ENCODE data around the gene ECSIT.

The ECSIT gene

DNA sequence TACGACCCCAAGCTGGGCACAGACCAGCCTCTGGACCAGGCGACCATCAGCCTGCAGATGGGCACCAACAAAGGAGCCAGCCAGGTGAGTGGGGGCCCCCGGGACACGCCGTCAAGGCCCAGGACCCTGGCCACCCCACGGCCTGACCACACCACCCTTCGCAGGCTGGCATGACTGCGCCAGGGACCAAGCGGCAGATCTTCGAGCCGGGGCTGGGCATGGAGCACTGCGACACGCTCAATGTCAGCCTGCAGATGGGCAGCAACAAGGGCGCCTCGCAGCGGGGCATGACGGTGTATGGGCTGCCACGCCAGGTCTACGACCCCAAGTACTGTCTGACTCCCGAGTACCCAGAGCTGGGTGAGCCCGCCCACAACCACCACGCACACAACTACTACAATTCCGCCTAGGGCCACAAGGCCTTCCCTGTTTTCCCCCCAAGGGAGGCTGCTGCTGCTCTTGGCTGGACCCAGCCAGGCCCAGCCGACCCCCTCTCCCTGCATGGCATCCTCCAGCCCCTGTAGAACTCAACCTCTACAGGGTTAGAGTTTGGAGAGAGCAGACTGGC is 20.5 kb upstream of the ECSIT start:
- DNase-seq: no peak

DNA sequence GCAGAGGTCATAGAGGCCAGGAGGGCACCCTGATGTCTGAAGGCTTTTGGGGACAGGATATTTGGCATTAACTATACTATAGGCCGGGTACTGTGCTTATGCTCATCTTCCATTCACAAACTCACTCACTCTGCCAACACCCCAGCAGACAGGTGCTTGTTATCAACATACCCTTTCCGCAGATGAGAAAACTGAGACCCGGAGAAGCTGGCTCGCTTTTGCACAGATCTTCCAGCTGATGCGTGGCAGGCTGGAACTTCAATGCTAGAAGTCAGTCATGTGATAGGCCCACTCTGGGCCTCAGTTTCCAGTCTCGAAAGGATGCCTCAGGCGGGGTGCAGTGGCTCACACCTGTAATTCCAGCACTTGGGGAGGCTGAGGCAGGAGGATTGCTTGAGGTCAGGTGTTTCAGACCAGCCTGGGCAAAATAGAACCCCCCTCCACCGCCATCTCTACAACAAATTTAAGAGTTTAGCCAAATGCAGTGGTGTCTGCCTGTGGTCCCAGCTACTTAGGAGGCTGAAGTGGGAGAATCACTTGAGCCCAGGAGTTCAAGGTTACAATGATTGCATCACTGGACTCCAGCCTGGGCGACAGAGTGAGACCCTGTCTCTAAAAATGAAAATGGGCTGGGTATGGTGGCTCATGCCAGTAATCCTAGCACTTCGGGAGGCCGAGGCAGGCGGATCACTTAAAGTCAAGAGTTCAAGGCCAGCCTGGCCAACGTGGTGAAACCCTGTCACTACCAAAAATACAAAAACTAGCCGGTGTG is 19.2 kb upstream of the ECSIT start:
- no peak for DNase-seq

DNA sequence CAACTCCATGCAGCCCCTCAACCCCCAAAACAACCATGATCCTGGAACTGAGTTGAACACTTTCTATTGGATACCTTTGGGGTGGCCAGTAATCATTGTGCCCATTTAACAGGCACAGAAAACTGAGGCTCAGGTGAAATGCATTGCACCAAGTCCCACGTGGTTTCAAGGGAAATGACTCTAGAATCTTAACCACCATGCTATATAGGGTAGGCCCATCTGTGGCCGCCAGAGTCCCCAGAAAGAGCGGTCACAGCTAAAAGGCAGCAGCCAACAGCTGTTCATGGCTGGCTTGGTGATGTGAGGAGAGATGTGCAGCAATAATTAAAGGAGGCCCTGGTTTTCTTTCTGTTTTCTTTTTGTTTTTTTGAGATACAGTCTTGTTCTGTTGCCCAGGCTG is 12.3 kb upstream of the ECSIT start:
- no peak for DNase-seq

DNA sequence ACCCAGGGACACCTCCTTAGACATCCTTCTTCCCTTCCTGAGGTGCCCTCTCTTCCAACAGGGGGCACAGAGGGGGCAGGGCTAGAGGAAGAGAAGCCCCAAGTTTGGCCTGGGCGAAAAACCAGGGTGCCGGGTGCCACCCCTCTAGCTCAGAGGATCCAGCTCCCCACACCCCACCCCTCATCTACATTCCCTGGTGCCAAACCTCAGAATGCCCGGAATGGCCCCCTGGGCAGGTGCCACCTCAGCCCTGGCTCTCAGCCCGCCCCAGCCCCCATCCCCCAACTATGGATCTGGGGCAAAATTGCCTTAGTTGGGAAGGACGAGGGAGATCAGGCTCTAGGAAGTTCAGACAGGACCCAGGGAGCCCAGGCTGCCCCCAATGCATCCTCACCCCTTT is 11.7 kb upstream of the ECSIT start:
- DNase-seq: no peak

DNA sequence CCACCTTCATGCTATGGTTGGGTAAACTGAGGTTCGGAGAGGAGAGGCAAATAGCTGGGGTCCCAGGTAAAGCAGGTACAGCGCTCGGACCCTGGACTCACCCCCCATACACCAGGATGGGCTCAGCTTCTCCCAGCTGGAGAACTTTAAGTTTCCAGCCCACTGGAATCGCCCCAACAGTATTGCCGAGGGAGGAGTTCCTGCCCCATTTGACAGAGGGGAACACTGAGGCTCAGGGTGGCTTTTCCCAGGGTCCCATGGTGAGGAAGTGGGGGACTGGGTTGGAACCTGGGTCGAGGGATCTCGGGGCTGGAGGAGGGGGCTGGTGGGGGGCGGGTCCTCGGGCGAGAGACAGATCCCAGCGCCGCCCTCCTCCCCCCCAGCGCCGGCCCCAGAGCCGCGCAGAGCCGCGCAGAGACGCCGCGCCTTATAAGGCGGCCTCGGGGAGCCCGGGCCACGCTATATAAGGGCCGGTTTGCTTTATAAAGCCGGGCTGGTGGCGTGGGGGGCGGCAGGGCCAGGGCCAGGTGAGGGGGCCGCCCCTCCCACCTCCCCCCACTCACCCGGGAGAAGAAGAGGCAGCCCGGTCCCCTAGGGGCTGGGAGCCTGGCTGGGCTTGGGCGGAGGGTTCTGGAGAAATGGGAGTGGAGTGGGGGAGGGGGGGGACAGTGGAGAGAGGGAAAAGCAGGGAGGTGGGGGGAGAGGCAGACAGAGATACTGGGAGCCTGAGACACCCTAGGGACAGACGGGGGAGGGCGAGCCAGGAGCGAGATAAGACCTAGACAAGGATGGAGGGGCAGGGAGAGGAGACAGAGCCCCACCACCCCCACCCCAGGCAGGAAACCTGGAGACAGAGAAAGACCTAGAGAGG is 10.8 kb upstream of the ECSIT start:
- DNase-seq: no peak

DNA sequence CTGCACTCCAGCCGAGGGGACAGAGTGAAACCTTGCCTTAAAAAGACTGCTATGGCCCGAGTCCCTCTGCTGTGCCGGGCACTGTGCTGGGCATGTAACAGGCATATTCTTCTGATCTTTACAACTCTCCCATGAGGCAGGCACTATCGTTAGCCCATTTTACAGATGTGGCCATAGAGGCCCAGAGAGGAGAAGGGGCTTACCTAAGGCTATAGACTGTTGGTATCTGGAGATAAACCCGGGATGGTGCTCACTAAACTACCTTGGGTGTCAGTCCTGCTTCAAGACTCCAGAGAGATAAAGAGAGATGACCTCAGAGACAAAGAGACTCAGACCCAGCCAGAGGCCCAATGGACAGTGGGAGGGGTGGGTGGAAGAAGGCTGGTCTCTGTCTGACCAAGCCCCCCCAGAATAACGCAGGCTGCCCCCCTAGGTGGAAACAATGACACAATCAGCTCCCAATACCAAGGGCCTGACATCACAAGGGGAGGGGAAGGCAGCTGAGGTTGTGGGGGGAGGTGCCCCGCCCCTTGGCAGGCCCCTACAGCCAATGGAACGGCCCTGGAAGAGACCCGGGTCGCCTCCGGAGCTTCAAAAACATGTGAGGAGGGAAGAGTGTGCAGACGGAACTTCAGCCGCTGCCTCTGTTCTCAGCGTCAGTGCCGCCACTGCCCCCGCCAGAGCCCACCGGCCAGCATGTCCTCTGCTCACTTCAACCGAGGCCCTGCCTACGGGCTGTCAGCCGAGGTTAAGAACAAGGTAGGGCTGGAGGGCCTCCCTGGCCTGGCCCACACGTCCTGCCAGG is 9.5 kb upstream of the ECSIT start, which contains the start of gene CNN1:
Gene CNN1, plus strand, starts transcription at position 620 of the 805 bp plus-strand sequence. Its CDS starts 77 bp downstream, at position 697.
- no peak for DNase-seq

DNA sequence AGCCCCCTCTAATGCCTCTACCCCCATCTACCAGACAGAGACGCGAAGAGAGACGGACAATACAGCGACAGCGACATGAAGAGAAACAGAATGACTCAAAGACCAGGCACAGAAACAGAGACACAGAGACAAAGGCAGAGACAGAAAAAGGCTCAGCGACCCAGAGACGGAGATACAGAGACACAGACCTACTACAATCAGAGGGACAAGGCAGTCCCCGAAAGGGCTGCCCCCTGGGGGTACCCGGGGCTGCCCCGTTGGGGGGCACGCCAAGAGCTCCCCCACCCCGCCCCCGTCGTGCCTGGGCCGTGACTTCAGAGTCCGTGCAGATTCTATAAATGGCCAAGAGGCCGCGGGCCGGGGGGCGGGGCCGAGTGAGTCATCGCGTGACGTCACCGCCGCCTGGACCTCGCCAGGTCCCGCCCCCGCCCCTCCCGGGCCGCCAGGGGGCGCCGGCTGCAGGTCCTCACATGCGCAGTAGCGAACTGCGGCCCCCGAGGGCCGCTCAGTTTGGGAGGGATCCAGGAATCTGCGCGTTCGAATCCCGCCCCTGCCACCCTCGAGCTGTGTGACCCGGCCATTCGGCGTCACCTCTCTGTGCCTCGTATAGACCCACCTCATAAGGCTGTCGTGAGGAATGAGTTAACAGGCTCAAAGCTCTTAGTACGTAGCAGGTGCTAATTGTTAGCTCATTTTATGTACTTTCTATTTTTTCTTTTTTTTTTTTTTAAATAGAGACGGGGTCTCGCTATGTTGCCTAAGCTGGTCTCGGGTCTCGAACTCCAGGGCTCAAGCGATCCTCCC is 7.1 kb upstream of the ECSIT start:
- DNase-seq: peak; percentile 95

DNA sequence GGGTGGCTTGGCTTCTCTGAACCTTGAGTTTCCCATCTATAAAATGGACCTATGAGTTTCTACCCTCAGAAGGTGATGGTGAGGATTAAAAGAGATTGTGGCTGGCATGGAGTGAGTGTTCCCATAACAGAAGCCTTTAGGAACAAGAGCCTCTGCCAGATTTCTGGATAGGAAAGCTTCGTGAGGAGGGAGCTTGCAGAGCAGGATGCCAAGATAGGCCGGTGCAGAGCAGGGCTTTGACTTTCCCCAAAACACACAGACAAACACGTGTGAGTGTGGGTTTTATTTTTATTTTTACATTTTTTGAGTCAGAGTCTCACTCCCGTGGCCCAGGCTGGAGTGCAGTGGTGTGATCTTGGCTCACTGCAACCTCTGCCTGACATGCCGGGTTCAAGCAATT is 6.0 kb upstream of the ECSIT start:
- DNase-seq: no peak

DNA sequence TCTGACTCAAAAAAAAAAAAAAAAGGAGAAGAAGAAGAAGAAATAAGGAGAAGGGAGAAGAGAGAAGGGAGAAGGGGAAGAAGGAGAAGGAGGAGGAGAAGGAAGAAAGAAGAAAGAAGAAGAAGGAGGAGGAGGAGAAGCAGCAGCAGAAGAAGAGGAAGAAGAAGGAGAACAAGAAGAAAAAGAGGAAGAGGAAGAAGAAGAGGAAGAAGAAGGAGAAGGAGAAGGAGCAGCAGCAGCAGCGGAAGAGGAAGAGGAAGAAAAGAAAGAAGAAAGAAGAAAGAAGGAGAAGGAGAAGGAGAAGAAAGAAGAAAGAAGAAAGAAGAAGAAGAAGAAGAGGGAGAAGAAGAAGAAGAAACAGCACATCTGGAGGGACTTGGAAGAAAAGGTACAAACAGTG is 5.6 kb upstream of the ECSIT start:
- DNase-seq: no peak

DNA sequence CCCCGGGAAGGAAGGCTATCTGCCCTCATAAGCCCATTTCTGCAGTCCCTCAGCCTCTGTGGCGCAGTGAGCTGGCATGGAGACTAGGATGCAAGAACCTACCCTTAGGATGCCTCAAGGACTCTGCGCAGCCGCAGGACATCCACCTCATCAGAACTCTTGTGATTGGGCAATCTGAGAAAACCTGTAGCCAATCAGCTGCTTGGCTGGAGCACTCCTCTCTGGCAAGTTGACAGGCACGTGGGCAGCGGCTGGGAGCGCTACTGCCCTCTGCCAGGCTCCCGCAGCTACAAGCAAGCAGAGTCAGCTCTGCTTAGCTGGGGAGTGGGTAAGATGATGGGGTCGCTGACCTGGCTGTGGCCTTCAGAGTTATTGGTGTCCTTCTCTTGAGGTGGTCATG is 1.5 kb upstream of the ECSIT start:
- DNase-seq: peak; percentile 38

DNA sequence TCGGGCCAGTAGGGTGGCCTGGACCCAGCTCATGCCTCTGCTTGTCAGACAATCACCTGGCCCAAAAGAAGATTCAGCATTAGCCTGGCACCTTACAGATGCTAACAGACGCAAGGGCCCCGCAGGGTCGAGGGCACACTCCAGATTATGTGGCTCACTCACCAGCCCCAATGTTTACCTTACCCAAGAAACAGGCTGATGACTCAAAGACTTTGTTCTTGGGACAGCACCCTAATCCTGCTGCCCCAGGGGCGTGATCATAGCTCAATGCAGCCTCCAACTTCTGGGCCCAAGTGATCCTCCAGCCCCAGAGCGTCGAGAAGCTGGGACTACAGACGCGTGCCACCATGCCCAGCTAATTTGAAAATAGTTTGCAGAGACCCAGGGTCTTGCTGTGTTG is 9.8 kb downstream of the ECSIT start:
- no peak for DNase-seq

DNA sequence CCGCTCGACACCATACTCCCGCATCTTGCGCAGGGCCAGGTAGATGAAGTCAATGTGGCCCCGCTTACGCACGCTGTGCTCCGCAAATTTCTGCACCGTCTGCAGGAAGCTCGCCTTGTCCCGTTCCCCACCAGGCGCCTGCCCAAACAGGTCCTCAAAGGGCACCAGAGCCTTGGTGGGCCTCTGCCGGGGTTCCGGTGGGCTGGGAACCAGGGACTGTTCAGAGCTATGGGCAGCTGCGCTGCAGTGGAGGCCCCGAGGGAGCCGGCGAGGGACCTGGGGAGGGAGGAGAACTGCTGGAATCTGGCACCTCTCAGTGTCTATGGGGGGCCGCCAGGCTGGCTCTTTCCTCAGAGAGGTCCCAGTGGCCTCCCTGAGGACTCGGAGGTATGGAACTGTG is 15.0 kb downstream of the ECSIT start:
- DNase-seq: no peak

DNA sequence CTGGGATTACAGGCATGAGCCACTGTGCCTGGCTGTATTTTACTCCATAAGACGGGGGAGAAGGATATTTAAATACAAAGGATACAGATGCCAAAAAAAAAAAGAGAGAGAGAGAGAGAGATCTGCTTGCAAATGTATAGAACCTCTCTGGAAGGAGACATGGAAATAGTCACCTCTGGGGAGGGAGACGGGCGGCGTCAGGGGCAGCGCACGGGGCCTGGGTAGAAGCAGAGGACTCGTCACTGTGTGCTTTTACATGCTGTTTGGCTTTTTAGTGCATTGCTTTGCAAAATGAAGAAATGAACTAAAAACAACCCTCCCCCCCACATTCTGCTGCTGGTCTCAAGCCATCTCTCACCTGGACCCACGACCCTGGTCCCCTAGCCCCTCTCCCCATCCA is 18.5 kb downstream of the ECSIT start:
- DNase-seq: no peak

DNA sequence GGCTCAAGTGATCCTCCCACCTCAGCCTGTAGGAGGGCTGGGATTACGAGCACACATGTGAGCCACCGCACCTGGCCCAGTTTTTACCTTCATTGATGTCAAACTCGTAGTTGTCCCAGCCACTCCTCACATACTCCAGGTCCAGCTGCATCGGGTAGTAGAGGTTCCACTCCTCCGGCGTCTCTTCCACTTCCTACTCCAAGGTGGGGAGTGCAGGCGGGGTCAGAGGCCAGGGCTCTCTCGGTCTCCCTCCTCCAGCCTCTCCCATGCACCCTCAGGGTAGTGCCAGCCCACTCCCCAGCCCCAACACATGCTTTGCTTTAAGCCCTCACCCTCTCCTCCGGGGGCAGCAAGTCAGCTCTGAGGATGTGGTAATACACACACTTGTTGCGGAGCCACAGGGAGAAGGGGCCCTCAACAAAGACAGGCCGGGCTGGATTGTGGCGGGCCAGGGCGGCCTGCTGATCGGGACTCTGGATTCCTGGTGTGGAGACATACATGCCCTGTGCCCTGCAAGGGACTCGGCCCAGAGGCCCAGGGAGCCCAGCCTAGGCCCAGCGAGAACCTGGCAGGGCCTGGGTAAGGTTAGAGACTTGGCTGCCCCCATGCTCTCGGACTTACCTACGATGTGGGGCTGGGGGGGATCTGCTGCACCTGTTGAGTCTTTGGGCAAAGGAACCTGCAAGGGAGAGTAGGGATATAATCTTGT is 21.4 kb downstream of the ECSIT start:
- no peak for DNase-seq

DNA sequence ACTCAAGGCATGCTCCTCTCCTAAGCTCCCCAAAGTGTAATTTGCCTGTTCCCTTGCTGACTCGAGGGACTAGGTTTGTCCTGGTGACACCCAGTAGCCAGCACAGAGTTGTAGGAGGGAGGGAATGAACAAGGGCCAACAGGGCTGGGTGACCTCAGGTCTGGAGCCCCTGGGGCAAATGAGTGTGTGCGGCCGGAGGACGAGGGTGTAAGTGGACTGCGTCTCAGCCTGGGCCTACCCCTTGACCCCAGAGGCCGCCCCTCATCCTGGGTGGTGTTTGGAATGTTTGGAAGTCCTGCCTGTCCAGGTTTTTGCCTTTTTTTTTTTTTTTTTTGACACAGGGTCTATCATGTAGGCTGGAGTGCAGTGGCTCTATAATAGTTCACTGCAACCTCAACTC is 22.0 kb downstream of the ECSIT start:
- no peak for DNase-seq

DNA sequence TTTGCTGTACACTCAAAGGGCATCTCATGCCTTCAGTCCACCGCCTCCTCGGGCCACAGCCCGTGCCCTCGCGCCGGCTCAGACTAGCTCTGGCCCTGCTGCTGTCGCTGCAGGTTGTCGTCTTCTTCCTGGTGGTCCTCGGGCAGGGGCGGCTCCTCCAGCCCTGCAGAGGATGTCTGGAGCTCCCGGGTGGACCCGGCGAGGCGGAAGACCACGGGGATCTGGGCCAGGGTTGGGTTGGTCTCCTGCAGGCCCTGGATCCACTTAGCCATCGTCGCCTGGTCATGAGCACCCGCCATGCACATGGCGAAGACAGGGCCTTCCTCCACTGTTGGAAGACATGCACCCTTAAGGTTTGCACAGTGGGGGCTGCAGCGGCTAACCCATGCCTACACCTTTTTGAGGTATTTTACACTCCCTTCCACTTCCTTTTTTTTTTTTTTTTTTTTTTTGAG is 22.8 kb downstream of the ECSIT start:
- DNase-seq: no peak

DNA sequence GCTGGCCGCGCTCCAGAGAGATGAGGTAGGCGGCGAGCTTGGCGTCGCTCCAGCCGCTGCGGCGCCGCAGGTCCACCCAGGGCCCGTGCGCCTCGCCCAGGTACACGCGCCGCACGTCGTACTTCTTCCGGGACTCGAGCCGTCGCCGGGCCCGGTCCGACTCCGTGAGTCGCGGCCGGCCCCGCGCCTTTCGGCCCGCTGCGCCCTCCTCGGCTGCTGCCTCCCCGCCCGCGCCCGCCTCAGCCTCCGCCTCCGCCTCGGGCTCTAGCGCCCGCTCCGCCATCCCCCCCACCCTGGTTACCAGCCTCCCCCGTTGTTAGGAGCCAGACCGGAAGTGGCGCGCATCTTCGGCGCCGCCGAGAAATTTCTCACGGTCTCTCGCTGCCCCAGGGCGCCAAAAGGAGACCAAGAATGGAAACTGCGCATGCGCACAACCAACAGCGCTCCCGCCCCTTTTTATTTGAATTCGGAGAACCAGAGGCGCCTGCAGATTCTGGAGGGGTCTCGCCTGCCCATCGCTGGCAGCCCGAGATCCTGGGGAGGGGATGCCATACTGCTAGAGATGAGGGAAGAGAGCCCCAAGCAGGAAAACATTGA is 23.3 kb downstream of the ECSIT start, which contains the start of gene ZNF653:
Gene ZNF653, minus strand, starts transcription at position 336 of the 597 bp plus-strand sequence. Its CDS starts 53 bp downstream, at position 283.
- peak; percentile 94 for DNase-seq

DNA sequence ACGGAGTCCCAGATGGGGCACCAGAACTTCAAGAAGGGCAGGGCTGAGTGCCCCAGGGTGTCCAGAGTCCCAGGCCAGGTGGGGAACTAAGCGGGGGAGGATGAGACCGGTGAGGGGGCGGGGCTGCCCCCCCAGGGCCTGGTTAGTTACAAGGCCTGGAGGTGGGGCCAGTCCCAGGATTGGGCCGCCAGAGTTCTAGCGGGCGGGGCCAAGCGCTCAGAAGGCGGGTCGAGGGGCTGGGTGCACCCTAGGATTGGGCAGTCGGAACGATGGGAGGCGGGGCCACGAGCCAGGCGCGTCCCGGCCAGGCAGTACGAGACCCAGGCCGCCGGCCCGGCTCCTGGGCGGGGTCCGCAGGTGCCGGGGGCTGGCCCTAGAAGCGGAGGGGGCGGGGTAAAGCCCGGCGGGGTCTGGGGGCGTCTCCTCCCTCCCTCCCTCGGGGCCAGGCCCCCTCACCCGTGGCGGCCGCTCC is 23.9 kb downstream of the ECSIT start:
- DNase-seq: peak; percentile 98

DNA sequence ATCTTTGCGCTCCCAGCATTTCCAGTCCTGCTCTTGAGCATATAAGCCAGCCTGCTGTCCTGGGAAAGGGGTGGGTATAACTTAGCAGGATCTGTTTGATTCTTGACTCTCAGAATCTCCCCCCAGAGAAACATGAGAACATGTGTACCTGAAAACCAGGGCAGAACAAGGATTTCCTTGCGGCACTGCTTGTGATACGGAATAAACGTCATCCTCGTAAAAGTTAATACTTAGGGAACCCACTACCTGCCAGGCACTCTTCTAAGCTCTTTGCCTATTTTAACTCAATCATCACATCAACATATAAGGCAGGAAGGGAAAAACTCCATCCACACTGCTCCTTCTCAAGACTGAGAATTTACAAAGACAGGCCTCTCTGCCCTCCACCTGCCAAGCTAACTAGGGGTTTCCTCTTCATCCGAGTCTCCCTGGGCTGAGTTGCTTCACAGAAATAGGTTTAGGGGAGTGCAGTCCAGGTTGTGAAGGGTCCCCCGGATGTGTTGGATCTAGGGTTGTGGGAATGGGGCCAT is 24.4 kb downstream of the ECSIT start:
- DNase-seq: no peak

DNA sequence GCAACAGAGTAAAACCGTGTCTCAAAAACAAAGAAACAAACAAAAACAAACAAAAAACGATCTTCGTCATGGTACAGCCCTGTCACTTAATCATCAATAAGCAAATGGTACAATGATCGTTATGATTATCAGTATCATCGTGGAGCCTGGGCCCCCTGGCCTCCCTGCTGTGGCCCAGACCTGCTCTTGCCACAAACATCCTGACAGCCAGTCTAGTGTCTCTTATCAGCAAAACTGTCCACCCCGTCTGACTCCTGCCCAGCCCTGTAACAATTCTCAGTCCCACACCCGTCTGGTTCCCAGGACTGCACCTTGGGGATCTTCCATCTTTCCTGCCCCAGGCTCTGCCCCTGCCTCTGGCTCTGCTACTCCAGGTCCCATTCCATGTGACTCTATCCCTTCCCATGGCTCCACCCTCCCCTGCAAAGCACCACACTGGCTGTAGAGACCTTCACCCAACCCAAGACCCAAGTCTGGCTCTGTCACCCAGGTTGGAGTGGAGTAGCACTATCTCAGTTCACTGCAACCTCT is 29.0 kb downstream of the ECSIT start:
- DNase-seq: no peak

All from activated CD4-positive, CD25-positive, alpha-beta regulatory T cell treated with anti-CD3 and anti-CD28 coated beads, Interleukin-2, amount 50 U/mL, for 72 hours (primary cell).